CD14-positive monocyte (primary cell): ENCODE measurements around the gene KRTAP6-2. TPM values are rescaled to one million over a fixed set of nuclear protein-coding genes. Genes with fewer than 3 reads are reported as not detected.

Experiments
- DNase-seq, 3 donors: peaks; one replicate each; pipeline ENCODE4 v3.0.0-alpha.2; 2011 to 2022
- H2AFZ ChIP-seq: 2 replicates; pipeline ENCODE4 v1.6.0; 2012; ENCODE audit warnings: mild to moderate bottlenecking, low read depth, low read length, inconsistent platforms; ENCODE audit not compliant: insufficient read depth, poor library complexity, severe bottlenecking
- H3K27ac ChIP-seq, 2 donors: 1 replicate in 1 of 2; 2 replicates in 1 of 2; pipeline ENCODE4 v1.5.1; 2012 to 2013; ENCODE audit warnings: low read length in 2 of 2, control low read depth in 1 of 2, inconsistent platforms in 1 of 2, low read depth in 1 of 2, mild to moderate bottlenecking in 1 of 2
- H3K27me3 ChIP-seq, 2 donors: one replicate each; pipeline versions ENCODE4 v1.6.0 to v1.6.1; 2011 to 2013; ENCODE audit warnings: low read length in 2 of 2; ENCODE audit not compliant: control insufficient read depth in 2 of 2, insufficient read depth in 2 of 2
- H3K36me3 ChIP-seq, 2 donors: replicated peaks in 1 of 2; 1 replicate in 1 of 2; 2 replicates in 1 of 2; pipeline versions ENCODE4 v1.5.1 to v1.6.1; 2012 to 2013; ENCODE audit warnings: low read length in 2 of 2, control low read depth in 1 of 2, inconsistent platforms in 1 of 2, mild to moderate bottlenecking in 1 of 2; ENCODE audit not compliant: insufficient read depth in 2 of 2, control insufficient read depth in 1 of 2
- H3K4me1 ChIP-seq, 2 donors: 1 replicate in 1 of 2; 2 replicates in 1 of 2; pipeline versions ENCODE4 v1.5.1 to v1.6.1; 2012 to 2013; ENCODE audit warnings: low read length in 2 of 2, control low read depth in 1 of 2, inconsistent platforms in 1 of 2, mild to moderate bottlenecking in 1 of 2, moderate library complexity in 1 of 2; ENCODE audit not compliant: insufficient read depth in 2 of 2, control insufficient read depth in 1 of 2
- H3K4me2 ChIP-seq: replicated peaks from 2 replicates; pipeline ENCODE3; 2012; ENCODE audit warnings: low read length, moderate library complexity, mild to moderate bottlenecking; ENCODE audit not compliant: poor library complexity, severe bottlenecking; ENCODE audit errors: extremely low read depth
- H3K4me3 ChIP-seq, 3 experiments: fragments of 200-600 bp in 1 of 3; sonication (generic) in 1 of 3; replicated peaks in 1 of 3; 1 replicate in 2 of 3; 2 replicates in 1 of 3; pipeline ENCODE4 v1.5.1; 2011 to 2013; ENCODE audit warnings: low read length in 3 of 3, mild to moderate bottlenecking in 3 of 3, control low read depth in 2 of 3, low read depth in 2 of 3, inconsistent platforms in 1 of 3, moderate library complexity in 1 of 3
- H3K79me2 ChIP-seq: 2 replicates; pipeline ENCODE4 v1.6.0; 2012; ENCODE audit warnings: mild to moderate bottlenecking, control low read depth, inconsistent platforms, low read length, moderate library complexity; ENCODE audit not compliant: insufficient read depth
- H3K9ac ChIP-seq: 2 replicates; pipeline ENCODE4 v1.6.0; 2017; ENCODE audit warnings: low read length, mild to moderate bottlenecking; ENCODE audit not compliant: insufficient read depth, poor library complexity, severe bottlenecking
- H3K9me3 ChIP-seq, 2 donors: replicated peaks in 1 of 2; 1 replicate in 1 of 2; 2 replicates in 1 of 2; pipeline versions ENCODE4 v1.5.1 to v1.6.1; 2012 to 2013; ENCODE audit warnings: low read length in 2 of 2, control low read depth in 1 of 2; ENCODE audit not compliant: control insufficient read depth in 1 of 2, insufficient read depth in 1 of 2
- H4K20me1 ChIP-seq: 2 replicates; pipeline ENCODE4 v1.6.0; 2012; ENCODE audit warnings: mild to moderate bottlenecking, low read length, control low read depth, moderate library complexity; ENCODE audit not compliant: insufficient read depth
- H3K27ac Mint-ChIP-seq, 7 donors: one replicate each; pipeline ENCODE4 v1.8.0; 2020; ENCODE audit warnings: mild to moderate bottlenecking in 7 of 7, mixed read lengths in 7 of 7, moderate library complexity in 6 of 7, inconsistent platforms in 2 of 7
- H3K27me3 Mint-ChIP-seq, 3 donors: one replicate each; pipeline ENCODE4 v1.8.0; 2021 to 2022; ENCODE audit warnings: low read depth in 3 of 3, mild to moderate bottlenecking in 3 of 3, mixed read lengths in 3 of 3, moderate library complexity in 3 of 3, inconsistent platforms in 1 of 3
- H3K36me3 Mint-ChIP-seq, 2 donors: one replicate each; pipeline ENCODE4 v1.8.0; 2020; ENCODE audit warnings: mixed read lengths in 2 of 2, inconsistent platforms in 1 of 2, mild to moderate bottlenecking in 1 of 2
- H3K4me1 Mint-ChIP-seq: one replicate; pipeline ENCODE4 v1.8.0; 2020; ENCODE audit warnings: mild to moderate bottlenecking, mixed read lengths
- H3K4me3 Mint-ChIP-seq, 2 donors: one replicate each; pipeline ENCODE4 v1.8.0; 2020; ENCODE audit warnings: mild to moderate bottlenecking in 2 of 2, mixed read lengths in 2 of 2, moderate library complexity in 1 of 2
- H3K9me3 Mint-ChIP-seq, 7 donors: one replicate each; pipeline ENCODE4 v1.8.0; 2020 to 2022; ENCODE audit warnings: mixed read lengths in 7 of 7, mild to moderate bottlenecking in 6 of 7, moderate library complexity in 6 of 7, inconsistent platforms in 2 of 7
- CTCF ChIP-seq: fragments of 200-600 bp; IDR thresholded peaks from one replicate; pipeline ENCODE4 v1.8.0; 2022; ENCODE audit warnings: antibody characterized with exemption, mild to moderate bottlenecking
- WGBS: methylation state at CpG from one replicate; pipeline ENCODE4 v1.1.5; 2013; ENCODE audit warnings: missing lambda C conversion rate; ENCODE audit not compliant: insufficient coverage; 5-methylcytosine and 5-hydroxymethylcytosine counted together
- intact Hi-C, 2 donors: fragments of 100-400 bp; cut with micrococcal nuclease; formaldehyde crosslinking; loops; one replicate each; pipeline versions ENCODE4 v1.15.0 to v1.15.1; 2023
- polyA plus RNA-seq, 3 donors: library from polyadenylated mRNA; depleted of rRNA in 1 of 3; unstranded in 2 of 3; stranded (reverse) in 1 of 3; fragments of 300-500 nt in 2 of 3; fragments of >200 nt in 1 of 3; fragmentation: Illumina TruSeq in 2 of 3; gene quantifications; 1 replicate in 2 of 3; 2 replicates in 1 of 3; pipeline ENCODE4 v1.2.3, GENCODE V29; 2012 to 2021

KRTAP6-2 gene
- polyA plus RNA-seq, 3 donors, result not detected

GRCh38 chr21:30563630-30564029 lies 35.1 kb downstream of the KRTAP6-2 start:
- Histone ChIP-seq H3K9me3 (no peaks in the 10 kb centered on the region), H3K4me1 (no peaks in the 10 kb centered on the region), H3K9ac (no peak overlapping the region), H4K20me1 (no peaks in the 10 kb centered on the region), H3K79me2 (no peaks in the 10 kb centered on the region), H3K27me3 (no peaks in the 10 kb centered on the region), H3K4me3 (no peak overlapping the region), H3K27ac (no peak overlapping the region), H3K4me2 (no peak overlapping the region), H3K36me3 (no peaks in the 10 kb centered on the region), H2AFZ (no peak overlapping the region)
- no peak overlapping the region for H3K27ac Mint-ChIP-seq
- no peak for TF ChIP-seq CTCF
- no CpG with 5 or more reads among the region's 2 CpGs for WGBS
- H3K27me3 Mint-ChIP-seq, result no peaks in the 10 kb centered on the region
- H3K4me3 Mint-ChIP-seq, result no peak overlapping the region
- intact Hi-C loops, result no loop called here
- no peaks in the 10 kb centered on the region for H3K36me3 Mint-ChIP-seq
- peaks cover 0 to 4% (median 2%) of the 10 kb centered on the region in 7 donors for H3K9me3 Mint-ChIP-seq
- DNase-seq, result no peak
- no peaks in the 10 kb centered on the region for H3K4me1 Mint-ChIP-seq

- Mint-ChIP-seq H3K4me1 (no peaks in the 10 kb centered on the region), H3K27me3 (no peaks in the 10 kb centered on the region), H3K9me3 (peaks cover 0 to 4% (median 2%) of the 10 kb centered on the region in 7 donors), H3K27ac (no peak overlapping the region), H3K4me3 (no peak overlapping the region), H3K36me3 (no peaks in the 10 kb centered on the region)
- Histone ChIP-seq H3K9ac (no peak overlapping the region), H2AFZ (no peak overlapping the region), H3K27me3 (no peaks in the 10 kb centered on the region), H3K4me2 (no peak overlapping the region), H3K79me2 (no peaks in the 10 kb centered on the region), H3K4me1 (no peaks in the 10 kb centered on the region), H3K27ac (no peak overlapping the region), H4K20me1 (no peaks in the 10 kb centered on the region), H3K4me3 (no peak overlapping the region), H3K9me3 (no peaks in the 10 kb centered on the region), H3K36me3 (no peaks in the 10 kb centered on the region)
- no peak for TF ChIP-seq CTCF
- no peak for DNase-seq
- WGBS, result 93% methylated on average over 2 of the region's 6 CpGs
- intact Hi-C loops, result no loop called here
These were observed 35.6 kb downstream of the KRTAP6-2 start for GRCh38 chr21:30563072-30563471.
